Measurements from ENCODE around the gene AIDA. TPM values are rescaled to one million over a fixed set of nuclear protein-coding genes. Genes with fewer than 3 reads are reported as not detected.

The AIDA gene
- total RNA-seq, 1 experiment from 2014 or later = 60.0 TPM

DNA sequence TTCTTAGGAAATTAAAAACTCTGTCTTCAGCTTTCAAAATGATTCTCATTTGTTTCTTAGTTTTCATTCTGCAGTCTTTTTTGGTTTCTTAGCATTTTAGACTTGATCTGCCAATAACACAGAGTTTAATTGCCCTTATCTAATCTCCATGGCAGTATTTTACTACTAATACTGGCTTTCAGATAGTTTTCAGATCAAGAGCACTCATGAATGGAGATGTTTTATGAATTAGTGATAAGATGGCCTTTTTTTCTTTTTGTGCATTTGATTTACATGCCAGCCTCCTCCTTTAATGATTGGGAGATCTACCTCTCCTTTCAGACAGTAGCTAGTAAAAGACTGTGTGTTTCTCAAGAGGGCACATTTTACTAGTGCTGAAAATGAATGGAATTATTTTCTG is 88.8 kb downstream of the AIDA start:
- no TSS peak for BruUV-seq (replicated peaks)
- peaks cover 25% of the 10 kb centered on the region for H3K79me2 ChIP-seq (ENCODE audit: low read depth)
- POLR2A ChIA-PET (ENCODE audit: unreplicated experiment) = no interaction called here
- H3K27ac ChIP-seq = no peak overlapping the region
- H2AFZ ChIP-seq = no peak overlapping the region
- no peak overlapping the region for H3K4me2 ChIP-seq
- CTCF ChIA-PET = no interaction called here
- no peaks in the 10 kb centered on the region for H3K27me3 ChIP-seq (ENCODE audit: insufficient read depth, low read depth)
- H3K9me2 ChIP-seq (ENCODE audit: insufficient read depth) = no peaks in the 10 kb centered on the region
- no peaks in the 10 kb centered on the region for H3K9me3 ChIP-seq (ENCODE audit: insufficient read depth, low read depth)
- H3F3A ChIP-seq (ENCODE audit: insufficient read depth, low read depth) = no peaks in the 10 kb centered on the region
- intact Hi-C loops (cut with micrococcal nuclease; ENCODE audit: unreplicated experiment) = no loop called here
- no peak for TF ChIP-seq EZH2 (IDR thresholded peaks at IDR 0.05; ENCODE audit: low read depth)
- TF ChIP-seq, protein P1, sequence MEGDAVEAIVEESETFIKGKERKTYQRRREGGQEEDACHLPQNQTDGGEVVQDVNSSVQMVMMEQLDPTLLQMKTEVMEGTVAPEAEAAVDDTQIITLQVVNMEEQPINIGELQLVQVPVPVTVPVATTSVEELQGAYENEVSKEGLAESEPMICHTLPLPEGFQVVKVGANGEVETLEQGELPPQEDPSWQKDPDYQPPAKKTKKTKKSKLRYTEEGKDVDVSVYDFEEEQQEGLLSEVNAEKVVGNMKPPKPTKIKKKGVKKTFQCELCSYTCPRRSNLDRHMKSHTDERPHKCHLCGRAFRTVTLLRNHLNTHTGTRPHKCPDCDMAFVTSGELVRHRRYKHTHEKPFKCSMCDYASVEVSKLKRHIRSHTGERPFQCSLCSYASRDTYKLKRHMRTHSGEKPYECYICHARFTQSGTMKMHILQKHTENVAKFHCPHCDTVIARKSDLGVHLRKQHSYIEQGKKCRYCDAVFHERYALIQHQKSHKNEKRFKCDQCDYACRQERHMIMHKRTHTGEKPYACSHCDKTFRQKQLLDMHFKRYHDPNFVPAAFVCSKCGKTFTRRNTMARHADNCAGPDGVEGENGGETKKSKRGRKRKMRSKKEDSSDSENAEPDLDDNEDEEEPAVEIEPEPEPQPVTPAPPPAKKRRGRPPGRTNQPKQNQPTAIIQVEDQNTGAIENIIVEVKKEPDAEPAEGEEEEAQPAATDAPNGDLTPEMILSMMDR (conservative IDR thresholded peaks at IDR 0.05) = no peak
- peaks cover 21% of the 10 kb centered on the region for H3K36me3 ChIP-seq (ENCODE audit: low read depth)
- no peak overlapping the region for H3K4me3 ChIP-seq
- no peak for DNase-seq
- H4K20me1 ChIP-seq (ENCODE audit: insufficient read depth) = no peaks in the 10 kb centered on the region; the same call in 1 of the 2 replicates
- peaks cover 6% of the 10 kb centered on the region for H3K4me1 ChIP-seq (replicated peaks; ENCODE audit: insufficient read depth)

DNA sequence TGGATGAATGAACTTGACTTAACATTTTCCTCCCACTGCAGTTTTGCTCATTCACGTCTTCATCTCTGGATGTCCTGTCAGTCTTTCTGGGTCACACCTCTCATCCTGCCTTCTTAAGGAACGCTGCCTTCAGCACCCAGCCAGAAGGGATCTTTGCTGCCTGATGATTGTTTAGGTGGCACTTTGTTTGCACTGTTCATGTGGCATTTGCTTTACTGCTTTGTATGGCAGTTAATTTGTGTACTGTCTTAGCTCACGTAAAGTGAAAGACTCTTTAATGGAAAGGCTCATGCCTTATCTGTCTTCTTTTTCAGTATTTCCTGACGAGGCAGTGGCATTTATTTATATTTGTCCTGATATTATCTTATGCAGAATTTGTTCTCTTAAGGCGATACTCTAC is 89.5 kb downstream of the AIDA start:
- Histone ChIP-seq H3K36me3 (ENCODE audit: low read depth) (peaks cover 21% of the 10 kb centered on the region), H3K9me3 (ENCODE audit: insufficient read depth, low read depth) (no peaks in the 10 kb centered on the region), H4K20me1 (ENCODE audit: insufficient read depth) (no peaks in the 10 kb centered on the region; the same call in 1 of the 2 replicates), H3K4me2 (no peak overlapping the region), H3K4me1 (replicated peaks; ENCODE audit: insufficient read depth) (peaks cover 6% of the 10 kb centered on the region), H3K27ac (no peak overlapping the region), H3F3A (ENCODE audit: insufficient read depth, low read depth) (no peaks in the 10 kb centered on the region), H3K27me3 (ENCODE audit: insufficient read depth, low read depth) (no peaks in the 10 kb centered on the region), H3K9me2 (ENCODE audit: insufficient read depth) (no peaks in the 10 kb centered on the region), H3K79me2 (ENCODE audit: low read depth) (peaks cover 29% of the 10 kb centered on the region), H2AFZ (no peak overlapping the region), H3K4me3 (no peak overlapping the region)
- DNase-seq = no peak
- BruUV-seq (replicated peaks) = no TSS peak
- CTCF ChIA-PET = no interaction called here
- POLR2A ChIA-PET (ENCODE audit: unreplicated experiment) = no interaction called here
- intact Hi-C loops (cut with micrococcal nuclease; ENCODE audit: unreplicated experiment) = no loop called here
- TF ChIP-seq EZH2 (IDR thresholded peaks at IDR 0.05; ENCODE audit: low read depth) = no peak
- TF ChIP-seq, protein P1 (conservative IDR thresholded peaks at IDR 0.05) = no peak

DNA sequence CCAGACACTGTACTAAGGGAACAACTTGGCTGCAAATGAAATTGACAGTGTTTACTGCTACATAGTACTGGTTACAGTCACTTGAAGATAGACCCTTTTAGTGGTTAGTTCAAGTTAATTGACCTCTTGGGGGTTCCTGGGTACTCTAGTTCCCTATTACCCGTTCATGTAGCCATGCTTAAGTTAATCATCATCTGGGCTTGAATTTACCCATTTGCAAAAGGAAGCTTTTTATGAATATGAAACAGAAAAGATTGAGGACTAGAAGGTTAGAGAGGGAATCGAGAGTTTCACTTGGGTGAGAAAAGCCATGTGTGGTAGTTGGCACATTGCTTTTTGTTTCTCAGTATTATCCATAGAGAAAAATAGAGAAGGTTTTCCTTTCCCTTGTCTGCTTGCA is 91.7 kb downstream of the AIDA start:
- DNase-seq = no peak
- H4K20me1 ChIP-seq (ENCODE audit: insufficient read depth) = no peaks in the 10 kb centered on the region; the same call in 1 of the 2 replicates
- ChIA-PET POLR2A (ENCODE audit: unreplicated experiment) (no interaction called here), CTCF (no interaction called here)
- H3K4me2 ChIP-seq = no peak overlapping the region
- no peaks in the 10 kb centered on the region for H3K9me2 ChIP-seq (ENCODE audit: insufficient read depth)
- H3F3A ChIP-seq (ENCODE audit: insufficient read depth, low read depth) = peaks cover 14% of the 10 kb centered on the region; the same call in 1 of the 2 replicates
- peaks cover 11% of the 10 kb centered on the region; the same call in 1 of the 2 replicates for H3K36me3 ChIP-seq (ENCODE audit: low read depth)
- no TSS peak for BruUV-seq (replicated peaks)
- no peak overlapping the region for H3K4me3 ChIP-seq
- TF ChIP-seq, protein P1 (conservative IDR thresholded peaks at IDR 0.05) = no peak
- intact Hi-C loops (cut with micrococcal nuclease; ENCODE audit: unreplicated experiment) = no loop called here
- no peak overlapping the region for H3K27ac ChIP-seq
- peaks cover 6% of the 10 kb centered on the region for H3K4me1 ChIP-seq (replicated peaks; ENCODE audit: insufficient read depth)
- H3K27me3 ChIP-seq (ENCODE audit: insufficient read depth, low read depth) = no peaks in the 10 kb centered on the region
- H3K79me2 ChIP-seq (ENCODE audit: low read depth) = peaks cover 29% of the 10 kb centered on the region
- no peak overlapping the region for H2AFZ ChIP-seq
- no peaks in the 10 kb centered on the region for H3K9me3 ChIP-seq (ENCODE audit: insufficient read depth, low read depth)
